H1 (cell line): ENCODE data around the gene MKI67. TPM values are rescaled to one million over a fixed set of nuclear protein-coding genes. Genes with fewer than 3 reads are reported as not detected.

Experiments
- CTCF ChIA-PET: fragments of 300-600 bp; sonication (Branson Sonifier 250); formaldehyde crosslinking; loops from one replicate; lab custom pipeline; 2021; ENCODE audit not compliant: partially characterized antibody; lab: Charles Lee
- POLR2A ChIA-PET: fragments of 300-600 bp; sonication (Branson Sonifier 250); formaldehyde crosslinking; loops from one replicate; lab custom pipeline; 2021; ENCODE audit warnings: inconsistent platforms; ENCODE audit not compliant: partially characterized antibody; lab: Charles Lee
- DNase-seq, 2 experiments: peaks; one replicate each; pipeline versions ENCODE4 v3.0.0 to v3.0.0-alpha.2; 2010 to 2022; ENCODE audit warnings: low spot score in 2 of 2, low read depth in 1 of 2, mixed read lengths in 1 of 2
- FAIRE-seq: peaks from 2 replicates; lab custom pipeline; 2011; peaks lifted over from hg19 to GRCh38; lab: Jason Lieb, UNC
- H2AFZ ChIP-seq: 2 replicates; pipeline ENCODE4 v1.8.1; 2012; ENCODE audit warnings: low read length, inconsistent platforms
- H2AK5ac ChIP-seq: 2 replicates; pipeline ENCODE4 v1.6.1; 2013; ENCODE audit warnings: low read depth, low read length
- H2BK120ac ChIP-seq: replicated peaks from 2 replicates; pipeline ENCODE3; 2013; ENCODE audit warnings: low read depth, low read length, inconsistent platforms
- H2BK12ac ChIP-seq: 2 replicates; pipeline ENCODE4 v1.6.1; 2013; ENCODE audit warnings: low read depth, low read length
- H2BK15ac ChIP-seq: 2 replicates; pipeline ENCODE4 v1.6.1; 2013; ENCODE audit warnings: low read length
- H2BK20ac ChIP-seq: 2 replicates; pipeline ENCODE4 v1.6.1; 2013; ENCODE audit warnings: low read length
- H2BK5ac ChIP-seq: 2 replicates; pipeline ENCODE4 v1.6.1; 2013; ENCODE audit warnings: low read depth, low read length
- H3K14ac ChIP-seq: 2 replicates; pipeline ENCODE4 v1.6.1; 2013; ENCODE audit warnings: inconsistent platforms; ENCODE audit not compliant: insufficient read length
- H3K18ac ChIP-seq: 2 replicates; pipeline ENCODE4 v1.6.1; 2013; ENCODE audit warnings: low read length; ENCODE audit errors: extremely low read depth
- H3K23ac ChIP-seq: 2 replicates; pipeline ENCODE4 v1.6.1; 2013; ENCODE audit warnings: inconsistent platforms; ENCODE audit not compliant: insufficient read length
- H3K23me2 ChIP-seq: 2 replicates; pipeline ENCODE4 v1.6.1; 2013; ENCODE audit warnings: low read depth, low read length
- H3K27ac ChIP-seq: 2 replicates; pipeline ENCODE4 v1.6.1; 2011; ENCODE audit warnings: low read depth, low read length, inconsistent platforms
- H3K27me3 ChIP-seq, 4 experiments: replicated peaks in 1 of 4; 1 replicate in 1 of 4; 2 replicates in 3 of 4; pipeline versions ENCODE4 v1.6.1 to v1.8.1; 2011 to 2013; ENCODE audit warnings: low read length in 3 of 4, mild to moderate bottlenecking in 3 of 4, inconsistent platforms in 2 of 4, mixed read lengths in 2 of 4, moderate library complexity in 1 of 4; ENCODE audit not compliant: control insufficient read depth in 3 of 4, insufficient read depth in 3 of 4; ENCODE audit errors: extremely low read depth in 1 of 4
- H3K36me3 ChIP-seq, 4 experiments: 2 replicates each; pipeline versions ENCODE4 v1.6.1 to v1.8.1; 2011 to 2013; ENCODE audit warnings: mild to moderate bottlenecking in 4 of 4, low read length in 3 of 4, moderate library complexity in 2 of 4, control low read depth in 1 of 4, inconsistent platforms in 1 of 4; ENCODE audit not compliant: insufficient read depth in 4 of 4, control insufficient read depth in 2 of 4
- H3K4ac ChIP-seq: replicated peaks from 2 replicates; pipeline ENCODE3; 2013; ENCODE audit warnings: low read length, low read depth, mixed read lengths, inconsistent platforms; ENCODE audit not compliant: insufficient read length
- H3K4me1 ChIP-seq, 4 experiments: replicated peaks in 1 of 4; 1 replicate in 1 of 4; 2 replicates in 3 of 4; pipeline versions ENCODE4 v1.6.1 to v1.8.1; 2011 to 2013; ENCODE audit warnings: low read length in 3 of 4, inconsistent platforms in 2 of 4, mixed read lengths in 1 of 4; ENCODE audit not compliant: insufficient read depth in 4 of 4, control insufficient read depth in 3 of 4
- H3K4me2 ChIP-seq, 2 experiments: 2 replicates each; pipeline versions ENCODE4 v1.6.1 to v1.8.1; 2011 to 2013; ENCODE audit warnings: low read depth in 2 of 2, low read length in 2 of 2, control low read depth in 1 of 2, inconsistent platforms in 1 of 2, mild to moderate bottlenecking in 1 of 2; ENCODE audit not compliant: insufficient read depth in 1 of 2
- H3K4me3 ChIP-seq, 4 experiments: fragments of 200-600, 300-600 bp in 1 of 4; sonication (generic), shearing (Covaris generic), sonication (Bioruptor Twin) in 1 of 4; 2 replicates each; pipeline versions ENCODE4 v1.5.1 to v1.8.1; 2011 to 2016; ENCODE audit warnings: low read length in 4 of 4, low read depth in 3 of 4, control low read depth in 2 of 4, inconsistent platforms in 2 of 4, mild to moderate bottlenecking in 2 of 4, mixed read lengths in 1 of 4, moderate library complexity in 1 of 4; ENCODE audit not compliant: insufficient read depth in 2 of 4; ENCODE audit errors: extremely low read depth in 1 of 4
- H3K56ac ChIP-seq: replicated peaks from 2 replicates; pipeline ENCODE3; 2013; ENCODE audit warnings: low read depth, mild to moderate bottlenecking, mixed read lengths, low read length, inconsistent platforms; ENCODE audit not compliant: insufficient read length
- H3K79me1 ChIP-seq: 2 replicates; pipeline ENCODE4 v1.6.1; 2013; ENCODE audit warnings: low read depth, low read length, control low read depth
- H3K79me2 ChIP-seq, 2 experiments: 2 replicates each; pipeline versions ENCODE4 v1.6.1 to v1.8.1; 2012 to 2013; ENCODE audit warnings: low read length in 2 of 2, mild to moderate bottlenecking in 2 of 2, inconsistent platforms in 1 of 2; ENCODE audit not compliant: insufficient read depth in 2 of 2, control insufficient read depth in 1 of 2
- H3K9ac ChIP-seq, 4 experiments: replicated peaks in 1 of 4; 1 replicate in 1 of 4; 2 replicates in 3 of 4; pipeline versions ENCODE4 v1.6.1 to v1.8.1; 2011 to 2013; ENCODE audit warnings: low read depth in 3 of 4, low read length in 3 of 4, control low read depth in 2 of 4, mild to moderate bottlenecking in 2 of 4, moderate library complexity in 2 of 4, inconsistent platforms in 1 of 4; ENCODE audit errors: extremely low read depth in 1 of 4
- H3K9me3 ChIP-seq, 2 experiments: 2 replicates each; pipeline versions ENCODE4 v1.6.1 to v1.8.1; 2012 to 2013; ENCODE audit warnings: mild to moderate bottlenecking in 2 of 2, moderate library complexity in 2 of 2, control low read depth in 1 of 2, inconsistent platforms in 1 of 2, low read depth in 1 of 2, low read length in 1 of 2, mixed read lengths in 1 of 2; ENCODE audit not compliant: insufficient read depth in 2 of 2
- H4K20me1 ChIP-seq, 2 experiments: replicated peaks in 1 of 2; 2 replicates each; pipeline versions ENCODE3 to v1.8.1; 2011 to 2013; ENCODE audit warnings: inconsistent platforms in 2 of 2, low read length in 2 of 2, mild to moderate bottlenecking in 1 of 2; ENCODE audit not compliant: insufficient read depth in 2 of 2, control insufficient read depth in 1 of 2
- H4K5ac ChIP-seq: 2 replicates; pipeline ENCODE4 v1.6.1; 2013; ENCODE audit warnings: low read length, low read depth, mixed read lengths, inconsistent platforms; ENCODE audit not compliant: insufficient read length
- H4K8ac ChIP-seq: 2 replicates; pipeline ENCODE4 v1.8.0; 2013; ENCODE audit warnings: mild to moderate bottlenecking, moderate library complexity, low read length, inconsistent platforms; ENCODE audit not compliant: insufficient read depth; ENCODE audit errors: extremely low read depth
- H4K91ac ChIP-seq: replicated peaks from 2 replicates; pipeline ENCODE3; 2013; ENCODE audit warnings: low read length, mixed read lengths, inconsistent platforms; ENCODE audit not compliant: insufficient read length
- BRCA1 ChIP-seq: IDR thresholded peaks from 2 replicates; pipeline ENCODE4 v1.6.1; 2012; ENCODE audit warnings: low read depth, low read length, improper control_type of control experiment
- EP300 ChIP-seq, 2 experiments: IDR thresholded peaks; 1 replicate in 1 of 2; 2 replicates in 1 of 2; pipeline ENCODE4 v1.6.1; 2011 to 2012; ENCODE audit warnings: low read depth in 2 of 2, low read length in 2 of 2, mild to moderate bottlenecking in 2 of 2, borderline replicate concordance in 1 of 2, inconsistent platforms in 1 of 2, moderate library complexity in 1 of 2
- HDAC6 ChIP-seq: IDR thresholded peaks from one replicate; pipeline ENCODE4 v1.7.1; 2012; ENCODE audit warnings: low read depth, mild to moderate bottlenecking, inconsistent platforms, low read length, moderate library complexity
- JUN ChIP-seq: IDR thresholded peaks from 2 replicates; pipeline ENCODE4 v1.6.1; 2011; ENCODE audit warnings: low read depth, mild to moderate bottlenecking, improper control_type of control experiment, low read length
- KDM1A ChIP-seq: fragments of 200-600, 300-600 bp; sonication (generic); IDR thresholded peaks from 2 replicates; pipeline ENCODE4 v1.7.1; 2016; ENCODE audit warnings: mild to moderate bottlenecking, low read length, borderline replicate concordance
- MAFK ChIP-seq: IDR thresholded peaks from 2 replicates; pipeline ENCODE4 v1.6.1; 2012; ENCODE audit warnings: low read depth, mild to moderate bottlenecking, improper control_type of control experiment, low read length
- POU5F1 ChIP-seq: IDR thresholded peaks from 2 replicates; pipeline ENCODE4 v1.6.1; 2011; ENCODE audit warnings: low read depth, mild to moderate bottlenecking, low read length, moderate library complexity
- RAD21 ChIP-seq, 2 experiments: IDR thresholded peaks in 1 of 2; conservative IDR thresholded peaks in 1 of 2; 2 replicates each; pipeline ENCODE4 v1.6.1; 2011; ENCODE audit warnings: low read depth in 2 of 2, low read length in 2 of 2, improper control_type of control experiment in 1 of 2, inconsistent platforms in 1 of 2, mild to moderate bottlenecking in 1 of 2, moderate library complexity in 1 of 2
- RFX5 ChIP-seq: IDR thresholded peaks from 2 replicates; pipeline ENCODE4 v1.6.1; 2011; ENCODE audit warnings: low read depth, low read length, improper control_type of control experiment, borderline replicate concordance
- SIN3A ChIP-seq, 2 experiments: IDR thresholded peaks in 1 of 2; conservative IDR thresholded peaks in 1 of 2; 2 replicates each; pipeline ENCODE4 v1.6.1; 2011 to 2012; ENCODE audit warnings: low read length in 2 of 2, improper control_type of control experiment in 1 of 2, low read depth in 1 of 2, mild to moderate bottlenecking in 1 of 2
- WGBS, 2 experiments: shearing (Covaris generic) in 1 of 2; methylation state at CpG; one replicate each; pipeline versions ENCODE4 v1.1.6 to v1.1.7; 2013 to 2015; ENCODE audit warnings: low lambda C conversion rate in 2 of 2, mixed read lengths in 2 of 2, inconsistent platforms in 1 of 2, low coverage in 1 of 2, missing lambda C conversion rate in 1 of 2; ENCODE audit not compliant: insufficient replicate concordance in 2 of 2, insufficient coverage in 1 of 2, insufficient read length in 1 of 2; ENCODE audit errors: extremely low coverage in 1 of 2, missing lambda C conversion rate in 1 of 2; 5-methylcytosine and 5-hydroxymethylcytosine counted together
- polyA plus RNA-seq, 7 experiments: library from polyadenylated mRNA; depleted of rRNA in 3 of 7; stranded (reverse) in 5 of 7; unstranded in 2 of 7; fragments of >200 nt in 5 of 7; fragments of 200-250 nt in 2 of 7; gene quantifications; 1 replicate in 5 of 7; 2 replicates in 1 of 7; 4 replicates in 1 of 7; pipeline versions ENCODE4 v1.2.1 to v1.2.3, GENCODE V29; 2011 to 2013; ENCODE audit warnings: missing spikeins in 2 of 7, mixed read lengths in 2 of 7
- total RNA-seq: library from RNA; stranded (reverse); fragmentation: NEBNext Ultra II Directional; extraction: Animal tissue kit (Norgen Biotek cat#: 25700); gene quantifications from 2 replicates; pipeline ENCODE4 v1.2.1, GENCODE V29; 2021
- TF ChIP-seq, protein P1 (sequence below): IDR thresholded peaks from 2 replicates; pipeline ENCODE4 v1.6.1; 2012; ENCODE audit warnings: low read length, inconsistent platforms

The MKI67 gene
- total and polyA plus RNA-seq, 2 of the 8 experiments (the other 6 are each of a cell fraction or from before 2014, with no cell fraction given) = 15.8 to 85.1 TPM

DNA sequence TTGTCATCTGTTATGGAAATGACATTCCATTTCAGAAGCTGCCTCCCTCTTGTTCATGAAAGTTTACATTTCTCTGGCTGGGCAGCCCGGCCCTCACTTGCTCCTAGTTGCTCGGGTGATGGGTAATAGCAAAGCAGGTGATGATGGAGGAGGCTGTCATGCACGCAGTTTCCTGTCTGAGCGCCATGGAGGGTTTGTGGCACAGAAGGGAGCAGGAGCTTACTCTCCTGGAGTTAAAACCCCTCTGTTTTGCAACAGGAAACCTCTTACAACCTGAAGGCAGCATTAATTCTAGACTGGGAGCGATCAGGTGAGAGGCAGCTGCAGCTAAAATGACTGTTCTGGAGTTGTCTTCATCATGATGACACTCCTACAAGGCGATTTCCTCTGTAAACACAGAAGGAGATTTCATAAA lies 34.1 kb upstream of the MKI67 start:
- Histone ChIP-seq H2BK5ac (no peak overlapping the region), H3K14ac (no peak overlapping the region), H3K9ac (no peak overlapping the region), H3K4me3 (no peak overlapping the region), H4K20me1 (no peaks in the 10 kb centered on the region), H3K4me1 (peaks cover 0 to 3% (median 1%) of the 10 kb centered on the region in 4 experiments; a peak in 1 of 7 replicates), H3K23me2 (no peaks in the 10 kb centered on the region), H3K27me3 (no peaks in the 10 kb centered on the region; a peak in 2 of 7 replicates), H2BK15ac (no peak overlapping the region), H3K36me3 (no peaks in the 10 kb centered on the region), H3K4ac (no peak overlapping the region), H4K8ac (no peak overlapping the region), H2AK5ac (no peak overlapping the region), H3K79me2 (no peaks in the 10 kb centered on the region), H3K4me2 (no peak overlapping the region)
- 81% methylated on average over 6 of the region's 6 CpGs; no CpG with 5 or more reads in 1 of the 2 experiments for WGBS, 2 experiments
- no peak for DNase-seq
- CTCF ChIA-PET = interaction anchor here (1.5 to 1.8 kb wide), 4 partner anchors 9 to 103 kb away, joined by 3 to 7 read pairs (median 5); no protein-coding TSS in a partner anchor
- FAIRE-seq = no peak
- TF ChIP-seq, protein P1, sequence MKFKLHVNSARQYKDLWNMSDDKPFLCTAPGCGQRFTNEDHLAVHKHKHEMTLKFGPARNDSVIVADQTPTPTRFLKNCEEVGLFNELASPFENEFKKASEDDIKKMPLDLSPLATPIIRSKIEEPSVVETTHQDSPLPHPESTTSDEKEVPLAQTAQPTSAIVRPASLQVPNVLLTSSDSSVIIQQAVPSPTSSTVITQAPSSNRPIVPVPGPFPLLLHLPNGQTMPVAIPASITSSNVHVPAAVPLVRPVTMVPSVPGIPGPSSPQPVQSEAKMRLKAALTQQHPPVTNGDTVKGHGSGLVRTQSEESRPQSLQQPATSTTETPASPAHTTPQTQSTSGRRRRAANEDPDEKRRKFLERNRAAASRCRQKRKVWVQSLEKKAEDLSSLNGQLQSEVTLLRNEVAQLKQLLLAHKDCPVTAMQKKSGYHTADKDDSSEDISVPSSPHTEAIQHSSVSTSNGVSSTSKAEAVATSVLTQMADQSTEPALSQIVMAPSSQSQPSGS = no peak
- TF ChIP-seq POU5F1 (no peak), SIN3A (conservative IDR thresholded peaks at IDR 0.05 in 1 of 2, IDR thresholded peaks at IDR 0.05 in 1 of 2; ENCODE audit: low read depth in 1 of 2, low read length in 2 of 2) (no peak), RAD21 (IDR thresholded peaks at IDR 0.05 in 1 of 2, conservative IDR thresholded peaks at IDR 0.05 in 1 of 2; ENCODE audit: low read depth in 2 of 2, low read length in 2 of 2) (no peak), JUN (no peak), MAFK (no peak), HDAC6 (no peak), EP300 (IDR thresholded peaks at IDR 0.05; ENCODE audit: borderline replicate concordance in 1 of 2, low read depth in 2 of 2, low read length in 2 of 2) (no peak), BRCA1 (no peak), KDM1A (no peak), RFX5 (no peak)
- TF ChIP-seq, all 59 proteins: peak for 0
- Histone ChIP-seq H3K9me3 (no peaks in the 10 kb centered on the region), H3K79me1 (no peaks in the 10 kb centered on the region), H2BK12ac (no peak overlapping the region), H4K5ac (no peak overlapping the region), H2BK20ac (no peak overlapping the region), H3K56ac (no peak overlapping the region), H3K27ac (no peak overlapping the region), H4K91ac (no peak overlapping the region), H2AFZ (no peak overlapping the region), H2BK120ac (no peak overlapping the region), H3K23ac (no peak overlapping the region), H3K18ac (no peak overlapping the region)
- POLR2A ChIA-PET = no interaction called here
